Astrocyte of the spinal cord (primary cell): Measurements from ENCODE around the gene FTSJ3.
"Not testable (repeated sequence)": the region's sequence is repeated elsewhere in the genome, so short reads cannot be mapped to it uniquely, and the experiment has no call there.

Source experiments
- DNase-seq: peaks from one replicate; pipeline ENCODE4 v3.0.0; 2011; ENCODE audit warnings: low read depth, low spot score
- H3K4me3 ChIP-seq: 2 replicates; pipeline ENCODE4 v1.5.1; 2011; ENCODE audit warnings: low read depth, mild to moderate bottlenecking, low read length, moderate library complexity
- CTCF ChIP-seq: IDR thresholded peaks from 2 replicates; pipeline ENCODE4 v1.5.1; 2012; ENCODE audit warnings: low read depth, mild to moderate bottlenecking, low read length, inconsistent platforms
- in situ Hi-C: cut with HindIII; loops from 2 replicates; pipeline ENCODE4 v1.10.0; 2017; ENCODE audit warnings: low sequenced_read_pairs

FTSJ3 gene, protein sequence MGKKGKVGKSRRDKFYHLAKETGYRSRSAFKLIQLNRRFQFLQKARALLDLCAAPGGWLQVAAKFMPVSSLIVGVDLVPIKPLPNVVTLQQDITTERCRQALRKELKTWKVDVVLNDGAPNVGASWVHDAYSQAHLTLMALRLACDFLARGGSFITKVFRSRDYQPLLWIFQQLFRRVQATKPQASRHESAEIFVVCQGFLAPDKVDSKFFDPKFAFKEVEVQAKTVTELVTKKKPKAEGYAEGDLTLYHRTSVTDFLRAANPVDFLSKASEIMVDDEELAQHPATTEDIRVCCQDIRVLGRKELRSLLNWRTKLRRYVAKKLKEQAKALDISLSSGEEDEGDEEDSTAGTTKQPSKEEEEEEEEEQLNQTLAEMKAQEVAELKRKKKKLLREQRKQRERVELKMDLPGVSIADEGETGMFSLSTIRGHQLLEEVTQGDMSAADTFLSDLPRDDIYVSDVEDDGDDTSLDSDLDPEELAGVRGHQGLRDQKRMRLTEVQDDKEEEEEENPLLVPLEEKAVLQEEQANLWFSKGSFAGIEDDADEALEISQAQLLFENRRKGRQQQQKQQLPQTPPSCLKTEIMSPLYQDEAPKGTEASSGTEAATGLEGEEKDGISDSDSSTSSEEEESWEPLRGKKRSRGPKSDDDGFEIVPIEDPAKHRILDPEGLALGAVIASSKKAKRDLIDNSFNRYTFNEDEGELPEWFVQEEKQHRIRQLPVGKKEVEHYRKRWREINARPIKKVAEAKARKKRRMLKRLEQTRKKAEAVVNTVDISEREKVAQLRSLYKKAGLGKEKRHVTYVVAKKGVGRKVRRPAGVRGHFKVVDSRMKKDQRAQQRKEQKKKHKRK

GRCh38 chr17:63827002-63827800 lies at the start of gene FTSJ3, which contains the start of gene PSMC5:
Gene FTSJ3 (minus strand): TSS chr17:63827663. CDS start chr17:63826902, 761 bp downstream.
Gene PSMC5 (plus strand): TSS chr17:63827431. CDS start chr17:63827491, 60 bp downstream.
- TF ChIP-seq CTCF: peak; percentile 48
- peak; percentile 97 for DNase-seq
- in situ Hi-C loops: no loop called here
- peak within 1 kb of the TSS; percentile 96 for H3K4me3 ChIP-seq

GRCh38 chr17:63874693-63875092 lies 47.2 kb upstream of the FTSJ3 start:
- in situ Hi-C loops, DNase-seq, H3K4me3 ChIP-seq: not testable (repeated sequence)

DNA sequence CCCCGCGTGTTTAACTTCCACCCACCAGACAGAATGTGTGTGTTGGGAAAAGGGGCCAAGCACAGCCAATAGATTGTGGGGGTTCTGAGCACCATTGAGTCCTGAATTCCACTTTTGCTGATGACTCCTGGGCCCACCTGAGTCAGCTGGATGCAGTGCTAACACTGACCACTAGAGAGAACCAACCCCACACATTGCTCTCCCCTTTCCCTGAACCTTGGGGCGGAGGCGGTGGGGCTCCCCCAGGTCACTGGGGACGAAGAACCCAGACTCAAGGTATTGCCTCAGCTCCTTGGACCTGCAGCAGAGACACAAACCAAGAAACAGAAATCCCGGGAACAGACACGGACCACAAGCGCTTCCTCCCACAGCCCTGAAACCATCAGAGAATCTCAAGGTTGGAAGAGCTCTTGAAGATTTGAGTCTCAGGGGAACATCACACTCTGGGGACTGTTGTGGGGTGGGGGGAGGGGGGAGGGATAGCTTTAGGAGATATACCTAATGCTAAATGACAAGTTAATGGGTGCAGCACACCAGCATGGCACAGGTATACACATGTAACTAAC lies 46.7 kb upstream of the FTSJ3 start:
- in situ Hi-C loops, H3K4me3 ChIP-seq, DNase-seq: not testable (repeated sequence)

GRCh38 chr17:63873577-63873976 lies 46.1 kb upstream of the FTSJ3 start, which contains the start of gene CSH2:
Gene CSH2 (minus strand): TSS chr17:63873677. CDS start chr17:63873614, 63 bp downstream.
- DNase-seq, H3K4me3 ChIP-seq, in situ Hi-C loops: not testable (repeated sequence)

- in situ Hi-C loops, H3K4me3 ChIP-seq, DNase-seq: not testable (repeated sequence)
Observed at GRCh38 chr17:63871646-63872365, 44.3 kb upstream of the FTSJ3 start.

DNA sequence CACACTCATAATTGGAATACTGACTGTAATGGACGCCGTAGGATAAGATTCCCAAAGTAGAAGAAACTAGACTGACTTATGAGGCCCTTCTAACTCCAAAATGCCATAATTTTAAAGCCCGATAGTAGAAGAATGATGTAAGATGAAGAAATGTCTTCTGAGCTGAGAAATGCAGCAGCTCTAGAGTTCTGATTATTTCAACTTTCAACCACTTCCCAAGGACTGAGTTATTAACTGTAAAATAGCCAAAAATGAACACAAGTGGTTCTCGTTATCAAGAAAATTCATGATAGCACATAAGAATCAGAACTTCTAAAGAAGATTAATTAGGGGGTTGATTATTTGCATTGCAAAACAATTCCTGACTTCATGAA lies 42.8 kb upstream of the FTSJ3 start:
- DNase-seq, in situ Hi-C loops, H3K4me3 ChIP-seq: not testable (repeated sequence)

GRCh38 chr17:63869491-63870291 lies 42.2 kb upstream of the FTSJ3 start:
- DNase-seq, in situ Hi-C loops, H3K4me3 ChIP-seq: not testable (repeated sequence)
- TF ChIP-seq CTCF: peak; percentile 23

DNA sequence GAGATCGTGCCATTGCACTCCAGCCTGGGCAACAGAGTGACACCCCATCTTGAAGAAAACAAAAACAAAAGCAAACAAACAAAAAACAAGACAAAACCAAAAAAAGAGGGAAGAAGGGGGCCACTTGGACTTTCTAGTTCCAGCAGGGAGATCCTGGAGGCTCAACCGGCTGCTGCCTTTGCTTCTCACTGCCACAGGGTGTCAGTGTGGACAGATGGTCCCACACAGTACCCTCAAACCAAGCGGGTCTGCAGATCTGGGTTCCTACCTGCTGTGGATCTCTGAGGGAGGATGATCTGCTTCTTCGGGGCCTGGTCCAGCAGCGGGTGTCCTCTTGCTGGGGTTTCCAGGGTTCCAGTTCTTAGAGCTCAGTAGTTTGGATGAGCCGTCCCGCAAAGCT lies 39.2 kb upstream of the FTSJ3 start:
- H3K4me3 ChIP-seq, DNase-seq, in situ Hi-C loops: not testable (repeated sequence)
- peak; percentile 22 for TF ChIP-seq CTCF
